Lower lobe of right lung (tissue), 2 donors: ENCODE measurements around the gene COL4A1. TPM values are rescaled to one million over a fixed set of nuclear protein-coding genes. Genes with fewer than 3 reads are reported as not detected.

ENCODE experiments used
- ATAC-seq, 2 donors: fragments of 200-7000 bp; cut with Tn5 transposase; one replicate each; pipeline ENCODE4 v1.9.1; 2020 to 2022; ENCODE audit warnings: mild to moderate bottlenecking in 2 of 2, moderate library complexity in 2 of 2
- DNase-seq: peaks from one replicate; pipeline ENCODE4 v3.0.0-alpha.2; 2020
- H3K27ac ChIP-seq: fragments of 200-600 bp; one replicate; pipeline ENCODE4 v1.8.0; 2022
- H3K27me3 ChIP-seq: fragments of 200-600 bp; one replicate; pipeline ENCODE4 v1.8.0; 2022; ENCODE audit warnings: low read depth
- H3K36me3 ChIP-seq: fragments of 200-600 bp; one replicate; pipeline ENCODE4 v1.8.0; 2022; ENCODE audit warnings: mild to moderate bottlenecking
- H3K4me1 ChIP-seq: fragments of 200-600 bp; one replicate; pipeline ENCODE4 v1.8.0; 2022
- H3K4me3 ChIP-seq: fragments of 200-600 bp; one replicate; pipeline ENCODE4 v1.8.0; 2022; ENCODE audit warnings: mild to moderate bottlenecking
- H3K9me3 ChIP-seq: fragments of 200-600 bp; one replicate; pipeline ENCODE4 v1.8.0; 2022
- CTCF ChIP-seq: fragments of 200-600 bp; IDR thresholded peaks from one replicate; pipeline ENCODE4 v1.8.0; 2022; ENCODE audit warnings: antibody characterized with exemption, mild to moderate bottlenecking
- intact Hi-C: fragments of 100-400 bp; cut with DNase I; formaldehyde crosslinking; loops from one replicate; pipeline ENCODE4 v1.11.0; 2022
- total RNA-seq: library from RNA; stranded (reverse); fragmentation: NEBNext Ultra II Directional; extraction: Animal tissue kit (Norgen Biotek cat#: 25700); gene quantifications from one replicate; pipeline ENCODE4 v1.2.1, GENCODE V29; 2021
- donor health status: DM: no; HTN: yes; CAD: no; lungs with severe emphysema.

Gene COL4A1
- total RNA-seq, 1 donor from 2014 or later, result 161 TPM

DNA sequence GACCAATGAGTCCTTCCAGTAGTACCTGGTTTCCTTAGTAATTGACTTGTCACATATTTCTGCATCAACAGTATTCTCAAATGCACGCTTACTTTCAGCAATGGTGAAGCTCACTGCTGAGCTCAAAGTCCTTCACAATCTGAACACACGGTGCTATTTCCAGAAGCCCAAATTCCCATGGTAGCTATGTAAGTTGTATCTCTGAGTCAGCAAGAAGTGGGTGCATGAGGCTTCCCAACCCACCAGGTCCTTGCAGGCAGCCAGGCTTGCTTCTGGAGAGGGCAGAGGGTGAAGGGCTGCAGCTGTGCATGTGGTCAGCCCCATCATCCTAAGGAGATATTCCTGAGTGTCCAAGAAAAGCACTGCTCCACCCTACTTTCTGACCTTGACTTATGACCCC, 25.8 kb upstream of the COL4A1 start:
- DNase-seq, result no peak
- H3K27me3 ChIP-seq, result no peaks in the 10 kb centered on the region
- no peak for TF ChIP-seq CTCF
- H3K4me1 ChIP-seq, result peaks cover 23% of the 10 kb centered on the region
- no peak overlapping the region for H3K4me3 ChIP-seq
- no peak overlapping the region for H3K27ac ChIP-seq
- H3K36me3 ChIP-seq, result peaks cover 3% of the 10 kb centered on the region
- intact Hi-C loops, result no loop called here
- H3K9me3 ChIP-seq, result no peaks in the 10 kb centered on the region
- ATAC-seq, result no peak

GRCh38 chr13:110331362-110331761, 24.4 kb upstream of the COL4A1 start:
- no peaks in the 10 kb centered on the region for H3K27me3 ChIP-seq
- no peak overlapping the region for H3K4me3 ChIP-seq
- H3K36me3 ChIP-seq, result peaks cover 3% of the 10 kb centered on the region
- no peak for DNase-seq
- TF ChIP-seq CTCF, result no peak
- ATAC-seq, result peak; percentile 22
- no peak overlapping the region for H3K27ac ChIP-seq
- no peaks in the 10 kb centered on the region for H3K9me3 ChIP-seq
- H3K4me1 ChIP-seq, result peaks cover 16% of the 10 kb centered on the region
- intact Hi-C loops, result no loop called here

DNA sequence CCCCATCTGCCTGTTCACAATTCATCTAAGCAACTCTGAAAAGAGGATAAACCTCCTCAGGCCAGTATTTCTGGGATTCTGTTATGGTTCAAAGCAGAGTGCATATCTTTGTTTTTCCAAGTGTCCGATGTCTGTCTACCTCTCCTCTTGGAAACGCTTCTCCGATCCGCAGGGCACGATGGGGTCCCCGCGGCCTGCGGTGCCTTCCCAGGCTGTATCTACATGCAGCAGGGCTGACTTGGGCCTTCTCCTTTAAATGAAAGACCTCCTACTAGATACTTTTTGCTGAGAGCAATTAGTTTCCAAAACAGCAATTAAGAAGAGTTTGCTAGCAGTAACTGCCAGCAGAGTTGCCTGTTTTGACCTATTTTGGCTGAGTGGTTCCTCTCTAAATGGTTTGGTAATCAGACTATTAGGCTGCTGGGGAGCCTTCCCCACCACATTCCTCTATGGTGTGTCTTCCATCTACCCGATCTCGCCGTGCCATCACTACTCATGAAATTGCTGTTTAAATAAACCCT, 23.6 kb upstream of the COL4A1 start:
- Histone ChIP-seq H3K36me3 (peaks cover 3% of the 10 kb centered on the region), H3K27me3 (no peaks in the 10 kb centered on the region), H3K9me3 (no peaks in the 10 kb centered on the region), H3K27ac (peak overlapping the region; percentile 53), H3K4me3 (no peak overlapping the region), H3K4me1 (peaks cover 19% of the 10 kb centered on the region)
- intact Hi-C loops, result no loop called here
- ATAC-seq, result no peak
- TF ChIP-seq CTCF, result no peak
- DNase-seq, result no peak

GRCh38 chr13:110329798-110330461, 23.0 kb upstream of the COL4A1 start:
- Histone ChIP-seq H3K9me3 (no peaks in the 10 kb centered on the region), H3K27ac (peak overlapping the region; percentile 53), H3K36me3 (peaks cover 3% of the 10 kb centered on the region), H3K27me3 (no peaks in the 10 kb centered on the region), H3K4me1 (peaks cover 26% of the 10 kb centered on the region), H3K4me3 (no peak overlapping the region)
- TF ChIP-seq CTCF, result no peak
- intact Hi-C loops, result no loop called here
- ATAC-seq (no peak), DNase-seq (no peak)

DNA sequence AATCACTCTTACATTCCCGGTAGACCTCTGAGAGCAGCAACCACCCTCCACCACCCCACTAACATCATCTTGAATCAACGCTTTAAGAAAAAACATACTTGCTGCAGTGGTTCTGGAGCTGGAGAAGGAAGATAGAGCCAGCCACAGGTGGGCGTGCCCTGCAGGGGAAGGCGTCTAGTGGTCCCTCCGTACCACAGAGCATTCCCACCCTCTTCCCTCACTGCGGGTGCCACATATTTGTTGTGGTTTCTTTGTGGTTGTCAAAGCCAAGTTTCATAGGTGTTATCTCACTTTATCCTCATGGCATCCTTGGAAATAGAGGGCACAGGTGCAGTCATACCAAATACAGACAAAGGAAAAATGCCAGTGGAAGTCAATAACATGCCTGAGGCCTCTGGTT, 22.3 kb upstream of the COL4A1 start:
- H3K36me3 ChIP-seq, result peaks cover 3% of the 10 kb centered on the region
- H3K27ac ChIP-seq, result no peak overlapping the region
- intact Hi-C loops, result no loop called here
- H3K4me3 ChIP-seq, result no peak overlapping the region
- no peaks in the 10 kb centered on the region for H3K9me3 ChIP-seq
- ATAC-seq (no peak), DNase-seq (no peak)
- peaks cover 32% of the 10 kb centered on the region for H3K4me1 ChIP-seq
- H3K27me3 ChIP-seq, result no peaks in the 10 kb centered on the region
- TF ChIP-seq CTCF, result no peak
